NK-92 treated with Interleukin-12 subunit alpha and Interleukin-12 subunit beta, amount 100 ng/mL, for 24 hours (cell line): ENCODE measurements around the gene OSER1.

Experiments
- DNase-seq: peaks from one replicate; lab custom pipeline; 2025; lab: John Stamatoyannopoulos, UW

Gene OSER1

DNA sequence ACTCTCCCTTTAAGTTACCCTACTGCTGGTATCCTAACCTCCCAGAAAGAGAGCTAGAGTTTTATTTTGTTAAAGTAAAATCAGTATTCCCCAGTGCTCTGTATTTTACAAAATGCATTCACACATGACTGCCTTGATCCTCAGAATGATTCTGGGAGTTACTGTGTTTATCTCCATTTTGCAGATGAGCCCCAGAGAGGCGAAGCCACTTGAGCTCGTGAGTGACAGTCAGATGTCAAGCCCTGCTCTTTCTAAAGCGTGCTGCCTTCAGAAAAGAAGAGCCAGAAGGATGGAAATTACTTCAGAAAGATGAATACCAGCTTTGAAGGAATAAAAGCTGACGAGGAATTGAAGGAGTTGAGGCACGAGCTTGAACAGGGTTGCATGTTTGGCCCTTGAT is 14.1 kb upstream of the OSER1 start:
- DNase-seq = no peak

DNA sequence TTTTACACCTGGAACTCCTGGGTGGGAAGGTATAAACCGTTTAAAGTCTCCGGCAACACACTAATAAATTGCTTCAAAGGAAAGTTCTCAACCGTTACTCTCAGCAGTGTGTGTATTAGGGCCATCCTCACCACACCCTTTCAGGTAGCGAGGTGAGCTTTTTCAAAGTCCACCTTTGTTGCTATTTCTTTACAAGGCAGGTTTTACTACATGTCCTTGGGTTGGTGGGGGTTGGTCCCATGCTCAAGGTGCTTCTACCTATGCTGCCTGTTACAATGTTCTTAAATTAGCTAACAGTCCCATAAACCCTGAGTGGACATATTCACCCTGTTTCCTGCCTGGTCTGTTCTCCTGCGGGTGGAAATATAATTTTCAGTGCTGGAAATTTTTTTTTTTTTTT is 13.2 kb upstream of the OSER1 start:
- no peak for DNase-seq

DNA sequence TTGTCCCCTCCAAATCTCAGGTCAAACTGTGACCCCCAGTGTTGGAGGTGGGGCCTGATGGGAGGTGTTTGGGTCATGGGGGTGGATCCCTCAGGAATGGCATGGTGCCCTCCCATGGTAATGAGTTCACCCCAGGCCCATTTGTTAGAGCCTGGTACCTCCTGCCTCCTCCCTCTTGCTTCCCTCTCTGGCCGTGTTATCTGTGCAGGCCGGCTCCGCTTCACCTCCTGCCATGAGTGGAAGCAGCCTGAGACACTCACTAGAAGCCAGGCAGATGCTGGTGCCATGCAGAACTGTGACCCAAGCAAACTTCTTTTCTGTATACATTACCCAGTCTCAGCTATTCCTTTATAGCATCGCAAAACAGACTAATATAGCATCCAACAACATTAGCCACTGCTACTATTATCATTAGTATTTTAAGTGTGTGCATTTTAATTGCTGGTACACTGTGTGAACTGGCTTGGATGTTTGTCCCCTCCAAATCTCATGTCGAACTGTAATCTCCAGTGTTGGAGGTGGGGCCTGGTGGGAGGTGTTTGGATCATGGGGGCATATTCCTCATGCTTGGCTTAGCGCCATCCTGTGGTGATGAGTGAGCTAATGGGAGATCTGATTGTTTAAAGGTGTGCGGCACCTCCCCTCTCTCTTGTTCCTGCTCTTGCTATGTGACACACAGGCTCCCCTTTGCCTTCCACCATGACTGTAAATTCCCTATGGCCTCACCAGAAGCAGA is 12.2 kb upstream of the OSER1 start:
- DNase-seq = no peak

DNA sequence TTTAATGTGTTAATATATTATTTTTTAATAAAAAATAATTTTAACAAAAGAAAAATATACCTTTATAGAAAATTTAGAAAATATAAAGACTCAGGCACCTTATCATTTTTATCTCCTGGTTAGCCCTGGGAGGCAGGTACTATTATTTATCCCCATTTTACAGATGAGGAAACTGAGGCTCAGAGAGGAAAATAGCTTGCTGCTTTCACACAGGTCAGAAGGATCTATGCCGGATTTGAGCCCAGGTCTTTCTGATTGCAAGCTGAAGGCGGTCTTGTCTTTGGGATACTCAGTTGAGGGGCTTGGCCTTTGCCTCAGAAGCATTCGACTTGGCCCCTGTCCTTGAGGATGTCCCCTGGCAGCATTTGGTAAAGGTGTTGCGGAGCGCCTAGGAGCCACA is 11.5 kb upstream of the OSER1 start:
- no peak for DNase-seq

DNA sequence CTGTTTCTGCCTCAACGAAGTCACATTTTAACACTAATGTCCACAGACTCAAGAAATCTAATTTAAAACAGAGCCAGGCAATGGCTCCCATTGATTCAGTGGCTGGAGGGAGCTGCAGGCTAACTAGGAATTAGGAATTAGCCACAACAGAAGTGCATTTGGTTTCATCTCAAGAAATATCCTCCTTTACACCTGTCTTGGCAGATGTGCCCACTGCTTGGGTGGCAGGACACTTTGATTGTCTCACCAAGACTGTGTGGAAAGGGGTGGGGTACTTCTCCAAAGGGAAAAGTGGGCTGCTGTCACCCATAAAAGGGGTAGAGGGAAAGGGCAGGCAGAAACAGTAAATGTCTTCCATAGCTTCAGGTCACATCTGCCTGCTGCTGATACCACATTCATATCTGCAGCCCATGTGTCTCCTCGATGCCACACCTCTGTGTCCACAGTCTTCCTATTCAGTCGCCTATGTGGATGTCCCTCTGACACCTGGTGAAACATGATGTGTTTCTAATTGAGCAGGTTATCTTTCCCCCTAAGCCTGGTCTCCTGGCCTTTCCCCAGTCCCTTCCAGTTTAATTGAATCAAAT is 10.9 kb upstream of the OSER1 start:
- DNase-seq = no peak

DNA sequence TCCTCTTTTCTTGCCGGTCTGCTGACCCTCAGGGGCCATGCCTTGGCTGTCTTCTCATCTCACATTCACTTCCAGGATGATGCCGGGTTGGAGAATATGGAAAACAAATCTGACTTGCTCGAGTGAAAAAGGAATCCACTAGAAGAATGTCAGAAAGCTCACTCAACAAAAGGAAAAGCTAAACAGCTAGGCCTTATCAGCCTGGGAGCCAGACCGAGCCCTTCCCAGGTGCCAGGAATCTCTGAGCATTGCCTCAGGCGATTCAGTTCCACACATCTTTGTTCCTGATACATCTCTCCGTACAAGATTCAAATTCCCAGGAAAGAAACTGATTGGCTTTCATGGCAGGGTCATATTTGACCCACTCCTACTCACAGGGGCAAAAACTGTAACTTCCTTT is 9.2 kb upstream of the OSER1 start:
- DNase-seq = no peak

DNA sequence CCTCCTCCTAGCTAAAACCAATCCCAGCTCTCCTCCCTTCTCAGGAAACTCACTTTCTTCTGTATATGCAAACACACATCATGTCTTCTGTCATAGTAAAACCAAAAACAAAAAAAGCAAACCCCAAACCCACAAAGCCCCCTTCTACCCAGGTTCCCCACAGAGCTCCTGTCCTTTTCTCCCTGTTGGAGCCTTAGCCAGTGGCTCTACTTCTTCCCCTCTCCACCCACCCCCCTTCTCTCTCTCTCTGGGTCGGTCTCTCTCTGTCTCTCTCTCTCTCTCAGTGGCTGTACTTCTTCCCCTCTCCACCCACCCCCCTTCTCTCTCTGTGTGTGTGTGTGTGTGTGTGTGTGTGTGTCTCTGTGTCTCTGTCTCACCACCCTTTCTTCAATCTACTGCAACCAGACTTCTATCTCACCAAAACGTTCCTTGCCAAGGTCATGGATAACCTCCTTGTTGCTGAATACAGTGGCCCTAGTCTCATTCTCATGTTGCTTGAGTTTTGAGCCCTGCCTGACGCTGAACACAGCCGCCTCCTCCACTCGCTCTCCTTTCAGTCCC is 8.7 kb upstream of the OSER1 start:
- no peak for DNase-seq

DNA sequence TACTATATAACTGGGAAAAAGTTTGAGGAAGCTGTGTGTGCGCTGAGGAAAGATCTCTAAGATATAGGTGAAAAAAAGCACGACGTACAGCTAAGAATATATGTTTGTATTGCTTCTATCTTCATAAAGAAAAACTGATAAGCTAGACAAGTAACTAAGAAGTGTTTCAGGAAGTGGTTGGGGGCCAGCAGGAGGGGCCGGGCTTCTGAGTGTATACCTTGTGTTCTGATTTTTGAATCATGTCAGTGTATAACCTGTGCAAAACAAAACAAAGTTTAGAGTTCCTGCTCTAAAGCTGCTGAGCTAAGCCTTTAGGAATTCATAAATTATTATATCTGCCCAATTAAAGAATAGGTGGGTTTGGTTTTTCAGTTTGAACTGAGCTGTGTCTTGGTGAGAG is 7.9 kb upstream of the OSER1 start:
- no peak for DNase-seq

DNA sequence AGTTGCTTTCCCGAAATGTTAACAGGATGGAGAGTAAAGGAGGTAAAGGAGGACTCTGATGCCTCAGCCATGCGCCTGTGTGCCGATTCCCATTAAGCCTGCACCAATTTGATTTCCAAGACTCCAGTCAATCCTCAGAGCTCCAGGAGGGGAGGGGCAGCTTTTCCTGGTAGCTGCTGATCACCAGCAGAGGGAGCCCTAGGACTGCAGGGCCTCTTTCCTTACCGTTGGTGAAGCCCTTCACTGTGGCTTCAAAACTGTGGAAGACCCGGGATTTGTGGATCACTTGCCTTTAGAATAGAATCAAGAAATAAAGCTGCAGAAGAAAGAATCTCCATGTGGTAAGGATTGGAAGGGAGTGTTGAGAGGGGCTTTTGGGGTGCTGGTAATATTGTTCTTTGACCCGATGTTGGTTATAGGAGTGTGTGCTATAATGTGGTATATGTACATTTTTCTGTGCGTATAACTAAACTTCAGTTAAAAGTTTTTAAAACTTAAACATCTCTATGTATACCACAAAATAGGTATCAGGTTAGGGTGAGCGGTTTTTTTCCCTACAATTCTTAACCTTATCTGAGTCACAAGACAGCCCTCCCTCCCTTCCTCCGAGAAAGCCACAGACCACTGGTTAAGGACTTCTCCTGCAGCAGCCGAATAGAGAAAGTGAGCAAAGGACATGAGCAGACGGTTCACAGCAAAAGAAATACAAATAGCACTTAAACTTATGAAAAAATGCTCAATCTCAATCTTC is 6.9 kb upstream of the OSER1 start:
- DNase-seq = peak; percentile 30

DNA sequence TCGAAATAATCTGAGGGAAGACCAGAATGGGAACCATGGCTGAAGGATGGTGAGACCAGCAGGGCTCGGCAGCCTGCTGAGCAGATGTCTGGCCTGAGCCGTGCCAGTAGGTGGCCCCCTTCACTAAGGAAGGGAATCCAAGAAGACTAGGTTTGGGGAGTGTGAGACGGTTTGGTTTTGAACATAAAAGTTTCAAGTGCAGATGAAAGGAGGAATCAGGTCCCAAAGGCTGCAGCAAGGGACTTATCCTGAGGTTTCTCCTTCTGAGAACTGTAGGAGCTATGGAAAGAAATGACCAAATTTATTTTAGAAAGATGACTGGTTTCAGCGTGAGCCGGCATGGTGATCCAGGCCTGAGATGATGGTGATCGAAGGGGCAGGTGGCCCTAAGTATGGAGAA is 4.6 kb upstream of the OSER1 start:
- peak; percentile 34 for DNase-seq

DNA sequence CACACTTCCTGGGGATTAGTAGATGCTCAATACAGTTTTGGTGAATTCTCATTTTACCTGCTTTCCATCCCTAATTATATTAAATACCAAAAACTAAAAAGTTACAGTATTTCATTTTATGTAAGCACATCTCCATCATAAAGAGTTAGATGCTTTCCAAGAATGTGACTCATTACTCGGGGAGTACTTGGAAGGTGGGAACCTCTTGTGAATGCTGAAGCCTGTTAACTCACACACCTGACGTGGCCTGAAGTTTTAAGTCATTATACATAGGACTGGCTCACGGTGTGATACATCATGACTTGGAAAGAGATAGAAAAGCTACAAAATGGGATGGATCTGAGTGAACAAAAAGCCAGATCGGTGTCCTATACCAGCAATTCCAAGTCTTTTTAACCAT is 2.2 kb upstream of the OSER1 start:
- DNase-seq = no peak

DNA sequence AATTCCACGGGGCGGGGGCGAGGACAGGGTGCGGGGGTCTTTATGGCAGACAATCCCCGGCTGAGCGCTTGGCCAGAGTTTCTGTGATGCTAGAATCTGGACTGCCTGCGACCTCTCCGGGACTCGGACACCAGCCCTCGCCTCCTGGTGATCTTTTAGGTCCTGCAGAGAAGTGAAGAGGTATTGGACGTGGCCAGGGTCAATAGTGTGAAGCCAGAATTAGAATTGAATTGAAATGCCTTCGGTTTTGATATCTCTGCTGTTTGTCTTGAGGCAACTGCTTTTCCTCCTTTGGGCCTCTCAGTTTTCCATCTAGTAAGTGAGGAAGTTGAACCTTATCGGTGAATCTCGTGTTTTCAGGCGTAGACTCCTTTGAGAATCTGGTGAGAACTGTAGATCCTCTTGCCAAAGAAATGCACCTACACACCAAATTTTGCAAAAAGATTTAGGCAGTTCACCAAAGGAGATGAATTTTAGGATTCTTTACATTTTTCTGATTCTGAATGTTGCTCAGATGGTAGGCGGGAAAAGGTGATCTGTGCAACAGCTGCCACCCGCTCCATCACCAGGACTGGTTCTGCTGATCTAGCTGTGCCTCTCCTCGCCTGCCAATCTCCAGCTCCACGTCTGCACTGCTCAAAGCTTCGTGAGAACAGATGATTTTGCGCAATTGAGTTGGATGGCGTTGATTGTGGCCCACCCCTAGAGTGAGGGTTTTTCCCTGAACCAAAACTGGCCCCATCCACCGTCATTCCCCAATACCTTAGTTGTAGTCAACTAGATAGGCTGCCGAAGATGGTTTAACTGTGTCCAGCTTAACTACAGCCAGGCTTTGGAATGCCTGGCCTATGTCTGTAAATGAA is 837 bp upstream of the OSER1 start:
- no peak for DNase-seq

DNA sequence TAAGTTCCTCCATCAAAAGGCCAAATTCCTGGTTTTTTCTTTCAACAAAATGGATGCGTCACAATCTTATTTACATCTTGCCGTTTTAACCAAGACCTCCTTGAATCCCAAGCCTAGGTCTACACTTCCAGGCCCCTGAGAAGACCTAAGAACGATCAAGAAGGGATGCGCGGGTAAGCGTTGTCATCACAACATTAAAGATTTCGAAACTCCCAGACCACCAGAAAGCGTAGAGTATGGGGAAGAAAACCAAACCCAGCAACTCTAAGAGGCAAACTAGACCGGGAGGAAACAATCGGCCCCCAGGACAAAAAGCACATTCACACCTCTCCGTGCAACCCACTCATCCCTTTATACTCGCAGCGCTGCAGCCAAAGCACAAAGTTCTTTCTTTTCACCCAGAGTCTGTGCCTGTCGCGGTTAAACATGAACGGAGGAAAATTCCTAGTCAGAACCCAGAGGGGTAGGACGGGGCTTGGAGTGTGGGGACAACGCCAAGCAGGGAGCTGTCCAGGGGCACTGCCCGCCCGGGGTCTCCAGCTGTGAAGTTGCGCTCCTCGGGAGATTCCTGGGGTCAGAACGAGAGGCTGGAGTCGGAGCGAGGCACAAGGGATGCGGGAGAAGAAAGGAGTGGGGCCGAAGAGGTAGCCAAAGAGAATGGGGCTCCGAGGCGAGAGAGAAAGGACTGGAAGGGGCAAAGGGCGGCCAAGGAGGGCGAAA is 725 bp downstream of the OSER1 start:
- no peak for DNase-seq

DNA sequence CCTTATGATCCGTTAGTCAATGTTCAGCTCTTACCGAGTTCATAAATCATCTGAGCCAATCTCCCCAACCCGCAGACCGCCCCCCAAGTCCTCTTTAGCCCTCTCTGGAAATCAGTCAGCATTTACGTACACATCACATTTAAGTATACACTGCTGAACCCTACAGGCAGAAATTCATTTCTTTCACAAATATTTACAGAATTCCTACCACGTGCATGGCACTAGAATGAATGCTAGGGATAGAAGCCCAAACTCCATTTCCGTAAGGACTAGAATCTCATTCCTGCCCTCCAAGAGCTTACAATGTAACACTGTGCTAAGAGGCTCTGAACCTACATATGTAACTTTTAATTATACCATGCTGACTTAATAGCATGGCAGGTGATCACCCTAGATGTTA is 1.8 kb downstream of the OSER1 start:
- DNase-seq = no peak

DNA sequence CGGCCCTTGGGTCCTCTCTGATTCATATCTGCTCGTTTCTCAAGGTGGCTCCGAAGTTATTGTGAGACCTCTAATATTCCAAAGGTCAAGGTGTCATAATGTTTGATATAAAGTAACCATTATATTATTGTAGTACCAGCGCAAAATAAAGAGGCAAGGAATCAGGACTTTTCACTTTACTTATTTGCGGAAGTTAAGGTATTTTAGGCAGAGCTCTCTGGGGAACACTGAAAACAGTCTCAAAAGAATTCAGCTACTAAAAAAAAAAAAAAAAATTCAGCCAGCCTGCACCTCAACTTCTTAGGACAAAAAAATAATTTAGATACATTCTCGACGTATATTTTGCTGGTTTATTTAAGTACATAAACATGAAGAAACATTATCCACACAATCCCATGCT is 2.4 kb downstream of the OSER1 start:
- no peak for DNase-seq

DNA sequence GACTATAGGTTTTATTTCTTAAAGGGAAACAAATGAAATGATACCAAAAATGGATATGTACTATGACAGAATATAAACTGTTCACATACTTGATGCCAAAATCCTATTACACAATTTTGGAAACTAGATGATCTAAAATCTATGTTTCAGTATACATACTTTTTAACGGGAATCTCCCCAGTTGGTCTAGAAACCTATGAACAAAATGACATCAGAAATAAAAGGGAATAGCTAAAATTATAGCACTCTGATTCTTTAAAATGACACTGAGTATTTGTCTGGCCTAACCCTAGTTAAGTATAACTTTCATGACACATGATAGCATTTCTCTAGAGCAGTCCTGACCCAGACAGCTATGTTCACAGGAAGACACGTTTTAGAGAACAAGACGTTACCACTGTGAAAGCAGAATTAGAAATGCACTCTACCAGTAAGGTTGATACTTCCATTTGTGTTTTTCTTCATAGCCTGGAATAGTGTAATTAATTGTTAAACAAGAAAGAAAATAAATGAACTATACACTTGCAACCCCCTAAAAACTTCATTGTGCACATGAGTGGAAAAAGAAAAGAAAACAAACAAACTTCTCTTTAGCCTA is 3.3 kb downstream of the OSER1 start:
- DNase-seq = no peak

DNA sequence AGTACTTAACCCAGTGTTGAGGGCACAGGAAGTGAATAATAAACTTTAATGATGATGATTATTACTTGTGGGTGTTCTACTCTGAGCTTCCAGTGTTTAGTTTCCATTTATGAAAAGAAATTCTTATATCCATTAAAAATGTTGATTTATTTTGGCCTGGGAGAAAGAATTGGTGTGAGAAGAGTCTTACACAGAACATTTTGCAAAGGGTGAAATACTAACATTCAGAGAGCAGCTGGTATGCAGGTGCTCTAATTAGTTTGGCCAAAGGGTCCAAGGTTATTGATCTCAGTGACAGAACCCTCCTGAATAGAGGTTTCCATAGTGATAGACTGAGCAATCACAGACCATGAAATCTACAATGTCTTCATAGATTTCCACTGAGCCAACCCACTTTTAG is 4.4 kb downstream of the OSER1 start:
- DNase-seq = no peak

DNA sequence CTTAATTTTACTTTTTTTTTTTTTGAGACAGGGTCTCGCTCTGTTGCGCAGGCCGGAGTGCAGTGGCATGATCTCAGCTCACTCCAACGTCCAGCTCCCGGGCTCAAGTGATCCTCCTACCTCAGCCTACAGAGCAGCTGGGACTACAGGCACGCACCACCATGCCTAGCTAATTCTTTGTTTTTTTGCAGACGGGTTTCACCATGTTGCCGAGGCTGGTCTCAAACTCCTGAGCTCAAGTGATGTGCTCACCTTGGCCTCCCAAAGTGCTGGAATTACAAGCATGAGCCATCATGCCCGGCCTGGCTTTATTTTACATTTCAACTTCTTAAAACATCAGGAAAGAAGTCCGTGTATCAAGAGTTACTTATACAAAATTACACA is 5.7 kb downstream of the OSER1 start:
- no peak for DNase-seq

DNA sequence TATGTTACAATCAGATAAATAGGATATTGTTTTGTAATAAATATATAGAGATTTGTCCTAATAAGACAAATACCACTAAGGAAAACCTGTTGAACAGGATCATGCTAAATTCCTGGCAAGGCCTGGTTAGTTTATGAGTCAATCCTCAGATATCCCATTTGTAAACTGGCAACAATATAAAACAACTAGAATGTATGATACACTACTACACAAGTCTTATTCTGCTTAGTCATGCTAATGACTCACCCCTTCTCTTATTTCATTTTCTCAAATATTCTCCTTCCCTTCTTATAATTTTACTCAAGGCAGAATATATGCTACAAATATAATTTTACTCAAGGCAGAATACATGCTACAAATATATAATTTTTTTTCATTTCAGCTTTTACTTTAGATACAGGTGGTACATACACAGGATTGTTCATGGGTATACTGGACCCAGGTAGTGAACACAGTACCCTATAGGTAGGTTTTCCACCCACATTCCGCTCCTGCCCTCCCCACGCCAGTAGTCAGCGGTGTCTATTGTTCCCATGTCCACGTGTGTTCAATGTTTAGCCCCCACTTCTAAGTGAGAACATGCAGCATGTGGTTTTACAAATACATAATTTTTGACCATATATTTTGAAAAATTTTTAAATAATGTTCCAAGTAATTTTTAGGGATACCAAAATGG is 6.3 kb downstream of the OSER1 start:
- DNase-seq = no peak

DNA sequence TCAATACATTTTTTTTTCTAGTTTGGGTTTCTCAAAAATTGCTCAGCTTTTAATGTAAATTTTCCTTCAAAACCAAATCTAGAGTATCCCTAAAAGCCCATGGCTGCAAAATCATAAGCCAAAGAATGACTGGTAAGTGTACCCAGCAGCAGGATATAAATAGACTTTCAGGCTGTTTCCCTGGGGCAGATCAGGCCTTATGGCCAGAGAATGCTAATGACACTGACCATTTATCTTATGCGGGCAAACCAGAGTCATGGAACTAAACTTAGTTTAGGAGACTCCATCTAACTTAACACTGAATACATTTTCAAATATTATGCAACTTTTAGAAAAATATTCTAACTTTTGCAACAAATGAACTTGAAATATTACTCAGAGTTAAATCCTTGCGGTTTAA is 7.4 kb downstream of the OSER1 start:
- no peak for DNase-seq

DNA sequence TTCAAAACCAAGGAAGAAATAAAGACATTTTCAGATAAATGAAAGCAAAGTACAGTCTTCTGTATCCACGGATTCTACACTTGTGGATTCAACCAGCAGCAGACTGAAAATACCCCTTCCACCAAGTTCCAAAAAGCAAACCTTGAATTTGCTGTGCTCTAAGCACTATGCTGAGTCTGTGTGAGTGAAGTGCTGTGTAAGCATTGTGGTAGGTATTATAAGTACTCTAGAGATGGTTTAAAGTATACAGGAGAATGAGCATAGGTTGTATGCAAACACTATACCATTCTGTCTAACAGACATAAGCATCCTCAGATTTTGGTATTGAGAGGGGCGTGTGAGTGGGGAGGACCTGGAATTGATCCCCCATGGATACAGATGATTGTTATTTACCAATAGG is 9.6 kb downstream of the OSER1 start:
- DNase-seq = no peak
